ENCODE measurements around the gene HS3ST5.

HS3ST5 gene

GRCh38 chr6:114100215-114100994 is 242.4 kb downstream of the HS3ST5 start:
- Histone ChIP-seq H2AFZ (ENCODE audit: low read depth, low read length, severe bottlenecking) (no peak overlapping the region), H3K36me3 (ENCODE audit: low read length) (no peaks in the 10 kb centered on the region), H3F3A (ENCODE audit: insufficient read depth) (no peaks in the 10 kb centered on the region), H3K4me3 (ENCODE audit: insufficient read depth, low read length, poor library complexity, severe bottlenecking) (no peak overlapping the region), H4K20me1 (ENCODE audit: low read depth, low read length) (no peaks in the 10 kb centered on the region), H3K27ac (ENCODE audit: low read depth, low read length) (no peak overlapping the region), H3K9me2 (replicated peaks; ENCODE audit: insufficient read depth, low read length) (no peaks in the 10 kb centered on the region), H3K27me3 (ENCODE audit: low read length) (no peaks in the 10 kb centered on the region), H3K4me2 (ENCODE audit: low read depth, low read length, poor library complexity, severe bottlenecking) (no peak overlapping the region), H3K9ac (ENCODE audit: low read length) (no peak overlapping the region), H3K79me2 (ENCODE audit: insufficient read depth, low read length) (no peaks in the 10 kb centered on the region), H3K9me3 (ENCODE audit: insufficient read depth, low read length) (no peaks in the 10 kb centered on the region)
- TF ChIP-seq CTCF (IDR thresholded peaks at IDR 0.05; ENCODE audit: insufficient read depth, low read length, poor library complexity, severe bottlenecking) = no peak
- TF ChIP-seq EZH2phosphoT487 (conservative IDR thresholded peaks at IDR 0.05; ENCODE audit: low read length) = no peak

GRCh38 chr6:114096561-114097172 is 246.2 kb downstream of the HS3ST5 start:
- no peaks in the 10 kb centered on the region for H3K36me3 ChIP-seq (ENCODE audit: low read length)
- no peak overlapping the region for H3K4me2 ChIP-seq (ENCODE audit: low read depth, low read length, poor library complexity, severe bottlenecking)

GRCh38 chr6:114092943-114093342 is 249.9 kb downstream of the HS3ST5 start:
- Histone ChIP-seq H3K4me3 (ENCODE audit: insufficient read depth, low read length, poor library complexity, severe bottlenecking) (no peak overlapping the region), H2AFZ (ENCODE audit: low read depth, low read length, severe bottlenecking) (no peak overlapping the region), H3K27ac (ENCODE audit: low read depth, low read length) (no peak overlapping the region), H3K9me2 (replicated peaks; ENCODE audit: insufficient read depth, low read length) (no peaks in the 10 kb centered on the region), H4K20me1 (ENCODE audit: low read depth, low read length) (no peaks in the 10 kb centered on the region), H3K9ac (ENCODE audit: low read length) (no peak overlapping the region), H3K9me3 (ENCODE audit: insufficient read depth, low read length) (no peaks in the 10 kb centered on the region), H3K79me2 (ENCODE audit: insufficient read depth, low read length) (no peaks in the 10 kb centered on the region), H3K4me2 (ENCODE audit: low read depth, low read length, poor library complexity, severe bottlenecking) (no peak overlapping the region), H3K36me3 (ENCODE audit: low read length) (no peaks in the 10 kb centered on the region), H3F3A (ENCODE audit: insufficient read depth) (no peaks in the 10 kb centered on the region), H3K27me3 (ENCODE audit: low read length) (no peaks in the 10 kb centered on the region)
- TF ChIP-seq CTCF (IDR thresholded peaks at IDR 0.05; ENCODE audit: insufficient read depth, low read length, poor library complexity, severe bottlenecking) (no peak), EZH2phosphoT487 (conservative IDR thresholded peaks at IDR 0.05; ENCODE audit: low read length) (no peak)

More at GRCh38 chr6:114096561-114097172, 246.2 kb downstream of the HS3ST5 start:
- TF ChIP-seq CTCF (IDR thresholded peaks at IDR 0.05; ENCODE audit: insufficient read depth, low read length, poor library complexity, severe bottlenecking) = peak; percentile 74
- no peak for TF ChIP-seq EZH2phosphoT487 (conservative IDR thresholded peaks at IDR 0.05; ENCODE audit: low read length)
- Histone ChIP-seq H3K4me3 (ENCODE audit: insufficient read depth, low read length, poor library complexity, severe bottlenecking) (no peak overlapping the region), H3F3A (ENCODE audit: insufficient read depth) (no peaks in the 10 kb centered on the region), H3K9ac (ENCODE audit: low read length) (no peak overlapping the region), H3K27ac (ENCODE audit: low read depth, low read length) (no peak overlapping the region), H3K9me2 (replicated peaks; ENCODE audit: insufficient read depth, low read length) (no peaks in the 10 kb centered on the region), H3K27me3 (ENCODE audit: low read length) (no peaks in the 10 kb centered on the region), H2AFZ (ENCODE audit: low read depth, low read length, severe bottlenecking) (no peak overlapping the region), H4K20me1 (ENCODE audit: low read depth, low read length) (no peaks in the 10 kb centered on the region), H3K9me3 (ENCODE audit: insufficient read depth, low read length) (no peaks in the 10 kb centered on the region), H3K79me2 (ENCODE audit: insufficient read depth, low read length) (no peaks in the 10 kb centered on the region)

All from SU-DHL-6 (cell line).